Amniotic stem cell (primary cell): ENCODE results near the gene AP1S3.
"Not testable (repeated sequence)": the region's sequence is repeated elsewhere in the genome, so short reads cannot be mapped to it uniquely, and the experiment has no call there.

ENCODE experiments used
- DNase-seq: peaks from one replicate; lab custom pipeline; 2025; lab: John Stamatoyannopoulos, UW

AP1S3 gene

DNA sequence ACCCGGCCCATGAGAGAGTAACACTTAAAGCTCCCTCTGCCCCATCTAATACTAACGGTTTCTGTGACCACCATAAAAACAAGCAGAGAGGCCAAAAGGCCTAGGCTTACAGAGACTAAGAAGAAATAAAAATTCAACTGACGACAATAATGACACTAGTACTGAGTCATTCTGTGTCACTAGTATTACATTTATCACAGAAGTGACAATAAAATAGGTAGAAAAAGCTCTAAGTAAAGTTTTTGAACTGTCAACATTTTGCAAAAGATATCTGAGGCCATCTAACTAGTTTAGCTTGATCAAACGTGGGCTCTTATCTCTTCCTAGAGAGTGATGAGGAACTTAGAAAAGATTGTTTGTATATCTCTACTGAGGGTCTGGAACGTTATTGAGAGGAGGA, 35.6 kb downstream of the AP1S3 start:
- no peak for DNase-seq

DNA sequence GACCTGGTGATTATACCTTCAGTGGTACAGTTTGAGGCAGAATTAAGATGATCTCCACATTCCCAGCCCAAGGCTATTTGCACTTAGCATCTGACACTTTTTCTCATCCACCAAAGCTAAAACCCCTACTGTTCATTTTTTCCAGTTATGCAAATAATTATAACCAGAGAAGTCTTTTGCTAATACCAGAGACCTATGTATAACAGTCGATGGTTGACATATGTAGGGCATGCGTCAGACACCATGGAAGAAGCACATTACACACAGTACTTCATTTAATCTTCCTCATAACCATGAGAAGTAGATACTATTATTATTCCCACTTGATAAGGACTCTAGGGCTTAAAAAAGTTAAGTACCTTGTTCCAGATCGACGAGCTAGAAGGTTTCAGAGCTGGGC, 36.5 kb downstream of the AP1S3 start:
- no peak for DNase-seq

- no peak for DNase-seq
These were observed 39.3 kb downstream of the AP1S3 start for GRCh38 chr2:223797811-223798721.

DNA sequence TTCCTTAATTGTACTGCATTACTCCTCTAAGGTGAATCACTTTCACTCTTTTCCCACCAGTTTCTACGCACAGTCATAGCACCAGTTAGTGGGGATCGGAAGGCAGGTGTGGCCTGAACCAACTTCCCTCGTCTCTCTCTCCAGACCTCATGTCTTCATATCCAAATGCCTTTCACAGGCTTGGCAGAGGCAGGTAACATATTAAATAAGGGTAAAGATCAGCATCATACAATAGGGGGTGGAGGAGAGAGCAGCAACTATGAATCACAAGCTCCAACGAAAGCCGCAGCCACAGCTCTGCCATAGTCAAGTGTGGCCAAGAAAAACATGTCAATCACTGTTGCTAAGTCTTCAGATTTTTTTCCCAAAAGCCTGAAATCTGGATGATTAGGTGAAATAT, 40.3 kb downstream of the AP1S3 start:
- DNase-seq = no peak

- no peak for DNase-seq
These were observed 48.0 kb downstream of the AP1S3 start for GRCh38 chr2:223789423-223789822.

GRCh38 chr2:223788826-223789225, 48.6 kb downstream of the AP1S3 start:
- no peak for DNase-seq

DNA sequence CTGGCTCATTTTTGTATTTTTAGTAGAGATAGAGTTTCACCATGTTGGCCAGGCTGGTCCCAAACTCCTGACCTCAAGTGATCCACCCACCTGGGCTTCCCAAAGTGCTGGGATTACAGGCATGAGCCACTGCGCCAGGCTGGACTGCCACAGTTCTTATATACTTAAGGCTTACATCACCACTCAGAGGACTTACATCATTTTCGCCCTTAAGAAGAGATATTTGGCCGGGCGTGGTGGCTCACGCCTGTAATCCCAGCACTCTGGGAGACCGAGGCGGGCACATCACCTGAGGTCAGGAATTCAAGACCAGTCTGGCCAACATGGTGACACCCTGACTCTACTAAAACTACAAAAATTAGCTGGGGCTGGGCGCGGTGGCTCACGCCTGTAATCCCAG, 49.3 kb downstream of the AP1S3 start:
- not testable (repeated sequence) for DNase-seq

DNA sequence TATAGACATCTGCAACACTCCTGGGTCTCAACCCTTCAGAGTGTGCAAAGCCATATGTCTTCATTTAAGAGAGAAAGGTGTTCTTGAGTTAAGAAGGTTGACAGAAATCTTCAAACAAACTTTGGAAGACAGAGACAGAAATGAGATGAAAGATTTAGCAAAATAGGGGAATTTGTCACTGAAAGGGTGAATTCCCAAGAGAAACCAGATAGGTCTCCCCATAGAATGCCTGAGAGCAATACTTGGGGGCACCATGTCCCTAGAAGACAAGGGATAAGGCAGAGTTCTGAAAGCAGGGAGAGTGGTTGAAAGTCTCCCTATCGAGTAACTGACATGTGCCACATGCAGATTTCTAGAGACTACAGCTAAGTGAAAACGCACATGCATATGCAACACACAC, 50.0 kb downstream of the AP1S3 start:
- DNase-seq = no peak

DNA sequence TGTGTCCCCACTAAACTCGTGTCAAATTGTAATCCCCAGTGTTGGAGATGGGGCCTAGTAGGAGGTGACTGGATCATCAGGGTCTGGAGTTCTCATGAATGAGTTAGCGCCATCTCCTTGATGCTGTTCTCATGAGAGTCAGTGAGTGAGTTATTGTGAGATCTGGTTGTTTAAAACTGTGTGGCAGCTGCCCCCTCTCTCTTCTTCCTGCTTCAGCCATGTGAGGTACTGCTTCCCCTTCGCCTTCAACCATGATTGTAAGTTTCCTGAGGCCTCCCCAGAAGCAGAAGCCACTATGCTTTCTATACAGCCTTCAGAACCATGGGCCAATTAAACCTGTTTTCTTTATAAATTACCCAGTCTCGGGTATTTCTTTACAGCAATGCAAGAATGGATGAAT, 50.4 kb downstream of the AP1S3 start:
- no peak for DNase-seq

DNA sequence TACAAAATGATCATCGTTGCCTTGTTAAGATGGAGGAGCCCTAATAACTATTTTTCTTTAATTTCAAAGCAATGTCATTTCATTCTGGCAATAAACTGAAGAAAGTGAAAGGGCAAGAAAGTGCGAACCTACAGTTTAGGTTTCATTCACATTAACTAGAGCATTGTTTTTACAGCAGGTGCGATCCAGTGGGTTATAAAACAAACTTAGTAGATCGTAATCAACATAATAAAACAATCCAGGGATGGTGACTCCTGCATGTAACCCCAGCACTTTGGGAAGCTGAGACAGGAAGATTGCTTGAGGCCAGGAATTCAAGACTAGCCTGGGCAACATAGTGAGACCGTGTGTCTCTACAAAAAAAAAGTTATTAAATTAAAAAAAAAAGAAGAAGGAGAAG, 51.1 kb downstream of the AP1S3 start:
- DNase-seq = no peak

DNA sequence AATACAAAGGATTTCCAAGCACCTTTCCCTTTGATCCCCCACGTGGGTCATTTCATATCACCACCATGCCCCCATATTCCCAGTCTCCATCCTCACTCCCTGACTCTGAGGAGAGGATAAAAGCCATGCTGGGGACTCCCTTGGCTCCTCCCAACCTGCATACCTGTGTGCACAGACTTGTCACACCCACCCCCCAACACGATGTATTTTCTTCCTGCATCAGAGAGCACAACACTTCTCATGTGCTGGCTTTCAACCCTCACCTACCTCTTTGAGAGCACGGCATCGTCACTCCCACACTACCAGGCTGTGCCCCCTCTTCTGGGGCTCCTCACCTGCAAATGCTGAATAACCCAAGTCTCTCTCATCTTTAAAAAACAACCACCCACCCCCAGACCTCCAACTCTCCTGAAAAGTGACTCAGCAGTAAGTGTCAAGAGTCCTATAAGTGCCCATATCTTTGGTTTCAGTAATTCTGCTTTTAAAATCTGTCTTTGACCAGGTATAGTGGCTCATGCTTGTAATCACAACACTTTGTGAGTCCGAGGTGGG, 53.1 kb downstream of the AP1S3 start:
- DNase-seq = no peak

DNA sequence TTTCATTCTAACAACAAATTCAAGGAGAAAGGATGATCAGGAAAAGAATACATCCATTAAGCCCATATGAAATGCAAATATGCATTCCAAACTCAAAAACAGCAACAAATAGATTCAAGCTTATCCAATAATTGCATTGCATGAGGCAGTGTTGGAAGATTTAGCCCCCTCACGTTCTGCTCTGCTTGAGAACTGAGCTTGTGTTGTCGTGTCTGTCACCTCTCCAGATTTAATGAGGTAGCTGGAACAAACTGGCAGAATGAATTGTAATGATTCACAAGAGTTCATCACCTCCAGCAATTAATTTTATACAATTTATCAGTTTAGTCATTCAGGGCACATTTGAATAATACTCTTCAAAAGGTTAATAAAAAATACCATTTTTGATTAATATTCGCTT, 54.8 kb downstream of the AP1S3 start:
- no peak for DNase-seq

- DNase-seq = no peak
These were observed 55.8 kb downstream of the AP1S3 start for GRCh38 chr2:223781560-223781959.

GRCh38 chr2:223779877-223780276, 57.5 kb downstream of the AP1S3 start:
- no peak for DNase-seq

GRCh38 chr2:223774193-223774592, 63.2 kb downstream of the AP1S3 start:
- DNase-seq = no peak

GRCh38 chr2:223772363-223772762, 65.0 kb downstream of the AP1S3 start:
- DNase-seq = no peak

GRCh38 chr2:223771475-223771874, 65.9 kb downstream of the AP1S3 start:
- DNase-seq = no peak

DNA sequence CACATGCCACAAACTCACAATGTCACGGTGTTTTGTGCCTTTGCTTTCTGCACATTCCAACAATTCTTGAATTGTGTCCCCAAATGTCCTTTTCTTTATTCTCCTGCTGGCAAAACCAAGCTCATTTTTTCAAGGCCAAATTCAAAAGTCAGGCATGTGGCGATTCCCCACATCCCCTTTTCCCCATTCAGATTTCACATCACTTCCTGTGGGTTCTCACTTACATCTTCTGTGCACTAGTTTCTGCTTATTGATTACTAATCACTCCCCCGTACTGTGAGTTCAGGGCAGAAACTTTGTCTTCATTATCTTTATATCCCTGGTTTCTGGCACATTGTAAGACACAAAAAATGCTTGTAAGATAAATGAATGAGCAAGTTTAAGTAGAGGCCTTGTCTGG, 69.2 kb downstream of the AP1S3 start:
- DNase-seq = no peak

- DNase-seq = no peak
These were observed 70.0 kb downstream of the AP1S3 start for GRCh38 chr2:223767341-223767740.

DNA sequence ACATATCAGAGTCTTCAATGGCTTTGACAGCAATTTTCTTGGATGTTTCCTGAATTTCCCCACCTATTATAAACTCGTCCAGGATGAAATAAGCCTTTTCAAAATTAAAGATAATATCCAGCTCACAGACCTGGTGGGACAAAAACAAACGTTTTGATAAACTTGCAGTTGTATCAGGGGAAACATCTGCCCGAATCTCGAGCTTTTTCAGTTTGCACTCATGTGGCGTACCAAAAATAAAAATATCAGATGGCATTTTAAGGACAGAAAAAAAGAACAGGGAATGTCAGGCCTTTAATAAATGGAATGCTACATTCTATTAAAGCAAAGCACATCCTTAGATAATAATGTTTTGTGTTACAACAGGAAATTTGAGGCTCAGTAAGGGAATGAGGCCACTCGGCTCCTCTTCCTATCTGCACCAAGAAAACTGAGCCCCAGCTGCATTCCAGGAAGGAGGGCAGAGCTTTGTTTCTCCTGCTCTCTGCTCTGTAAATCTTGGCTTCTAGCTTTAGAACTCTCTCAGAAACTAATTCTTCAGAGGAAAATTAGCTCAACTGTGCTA, 72.1 kb downstream of the AP1S3 start:
- no peak for DNase-seq

DNA sequence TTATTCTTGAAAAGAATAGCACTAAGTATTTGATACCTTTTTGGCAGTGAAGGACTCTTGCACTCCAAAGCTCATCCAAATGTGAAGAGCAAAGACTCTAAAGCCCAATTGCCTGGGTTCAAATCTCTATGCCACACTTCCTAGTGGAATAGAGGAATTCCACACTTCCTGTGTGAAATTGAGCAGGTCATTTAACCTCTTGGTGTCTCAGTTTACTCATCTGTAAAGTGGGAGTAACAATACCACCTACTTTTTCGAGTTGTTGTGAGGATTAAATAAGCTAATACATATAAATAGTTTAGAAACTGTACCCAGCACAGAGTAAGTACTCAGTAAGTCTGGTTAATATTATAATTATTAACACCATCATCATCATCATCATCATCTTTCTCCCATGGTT, 72.6 kb downstream of the AP1S3 start:
- no peak for DNase-seq

DNA sequence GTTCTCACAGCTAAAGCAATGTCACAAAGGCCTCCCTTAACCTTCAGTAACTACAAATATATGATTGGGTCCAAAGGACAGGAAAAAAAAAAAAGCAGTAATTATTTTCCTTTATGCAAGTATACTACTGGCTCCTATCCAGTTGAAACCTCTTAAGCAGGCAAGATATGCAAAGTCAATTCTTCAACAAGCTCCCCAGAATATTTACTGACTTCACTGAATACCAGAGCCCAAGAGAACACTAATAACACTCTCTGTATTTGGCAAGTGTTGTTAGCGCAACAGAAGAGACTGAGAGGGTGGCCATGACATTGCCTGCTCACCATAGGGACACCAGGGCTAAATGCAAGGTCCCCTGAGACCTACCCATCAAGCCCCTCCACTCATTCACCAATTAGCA, 74.5 kb downstream of the AP1S3 start:
- no peak for DNase-seq

DNA sequence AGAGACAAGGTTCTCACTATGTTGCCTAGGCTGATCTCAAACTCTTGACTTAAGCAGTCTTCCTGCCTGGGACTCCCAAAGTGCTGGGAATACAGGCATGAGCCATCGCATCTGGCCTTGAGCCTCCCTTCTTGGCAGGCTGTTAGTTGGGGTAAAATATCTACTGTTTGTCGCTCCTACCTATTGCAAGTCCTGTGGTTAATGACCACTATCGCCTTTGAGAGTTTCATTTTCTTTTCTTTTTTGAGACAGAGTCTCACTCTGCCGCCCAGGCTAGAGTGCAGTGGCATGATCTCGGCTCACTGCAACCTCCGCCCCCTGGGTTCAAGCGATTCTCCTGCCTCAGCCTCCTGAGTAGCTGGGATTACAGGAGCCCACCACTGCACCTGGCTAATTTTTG, 75.6 kb downstream of the AP1S3 start:
- not testable (repeated sequence) for DNase-seq
